GM18498 (cell line): Measurements from ENCODE around the gene ADRA2B.

Experiments
- ATAC-seq: cut with Tn5 transposase; IDR thresholded peaks from one replicate; pipeline ENCODE4 v1.9.1; 2021; ENCODE audit warnings: mild to moderate bottlenecking, moderate library complexity; ENCODE audit not compliant: unreplicated experiment

The ADRA2B gene

GRCh38 chr2:96138179-96139145 lies 22.1 kb upstream of the ADRA2B start, which contains the start of gene ASTL:
TSS of gene ASTL (minus strand) at chr2:96138502. CDS start at chr2:96138436, 66 bp downstream.
- ATAC-seq, result no peak

- no peak for ATAC-seq
Observed at GRCh38 chr2:96137321-96138178, 21.2 kb upstream of the ADRA2B start.

- no peak for ATAC-seq
Observed at GRCh38 chr2:96136129-96136720, 19.9 kb upstream of the ADRA2B start.

GRCh38 chr2:96135621-96136020 lies 19.2 kb upstream of the ADRA2B start:
- no peak for ATAC-seq

GRCh38 chr2:96135171-96135570 lies 18.8 kb upstream of the ADRA2B start:
- no peak for ATAC-seq

- ATAC-seq, result no peak
Observed at GRCh38 chr2:96134421-96134820, 18.1 kb upstream of the ADRA2B start.

- no peak for ATAC-seq
Observed at GRCh38 chr2:96131813-96132745, 15.7 kb upstream of the ADRA2B start.

GRCh38 chr2:96131152-96131812 lies 14.9 kb upstream of the ADRA2B start:
- ATAC-seq, result no peak

GRCh38 chr2:96130483-96130882 lies 14.1 kb upstream of the ADRA2B start:
- ATAC-seq, result no peak

GRCh38 chr2:96129528-96130120 lies 13.3 kb upstream of the ADRA2B start:
- no peak for ATAC-seq

- ATAC-seq, result no peak
Observed at GRCh38 chr2:96128456-96128855, 12.1 kb upstream of the ADRA2B start.

GRCh38 chr2:96124406-96125265 lies 8.3 kb upstream of the ADRA2B start:
- no peak for ATAC-seq

GRCh38 chr2:96123936-96124335 lies 7.6 kb upstream of the ADRA2B start:
- no peak for ATAC-seq

GRCh38 chr2:96123290-96123689 lies 6.9 kb upstream of the ADRA2B start:
- no peak for ATAC-seq

- ATAC-seq, result no peak
Observed at GRCh38 chr2:96122391-96122790, 6.0 kb upstream of the ADRA2B start.

GRCh38 chr2:96121414-96121813 lies 5.0 kb upstream of the ADRA2B start:
- no peak for ATAC-seq

- no peak for ATAC-seq
Observed at GRCh38 chr2:96120991-96121390, 4.6 kb upstream of the ADRA2B start.

GRCh38 chr2:96120091-96120720 lies 3.8 kb upstream of the ADRA2B start:
- no peak for ATAC-seq
